Head of caudate nucleus (tissue), 42 donors: ENCODE data around the gene RBBP6.
A peak's percentile ranks its signal among the peaks of the same experiment; 100 is the strongest.

ENCODE experiments used
- DNase-seq, 42 donors: peaks; one replicate each; pipeline versions ENCODE4 v3.0.0 to v3.0.0-alpha.2; 2020 to 2021; ENCODE audit warnings: mixed read lengths in 7 of 42
- intact Hi-C: fragments of 100-400 bp; cut with DNase I; formaldehyde crosslinking; loops from one replicate; pipeline ENCODE4 v1.15.0; 2022

The RBBP6 gene

DNA sequence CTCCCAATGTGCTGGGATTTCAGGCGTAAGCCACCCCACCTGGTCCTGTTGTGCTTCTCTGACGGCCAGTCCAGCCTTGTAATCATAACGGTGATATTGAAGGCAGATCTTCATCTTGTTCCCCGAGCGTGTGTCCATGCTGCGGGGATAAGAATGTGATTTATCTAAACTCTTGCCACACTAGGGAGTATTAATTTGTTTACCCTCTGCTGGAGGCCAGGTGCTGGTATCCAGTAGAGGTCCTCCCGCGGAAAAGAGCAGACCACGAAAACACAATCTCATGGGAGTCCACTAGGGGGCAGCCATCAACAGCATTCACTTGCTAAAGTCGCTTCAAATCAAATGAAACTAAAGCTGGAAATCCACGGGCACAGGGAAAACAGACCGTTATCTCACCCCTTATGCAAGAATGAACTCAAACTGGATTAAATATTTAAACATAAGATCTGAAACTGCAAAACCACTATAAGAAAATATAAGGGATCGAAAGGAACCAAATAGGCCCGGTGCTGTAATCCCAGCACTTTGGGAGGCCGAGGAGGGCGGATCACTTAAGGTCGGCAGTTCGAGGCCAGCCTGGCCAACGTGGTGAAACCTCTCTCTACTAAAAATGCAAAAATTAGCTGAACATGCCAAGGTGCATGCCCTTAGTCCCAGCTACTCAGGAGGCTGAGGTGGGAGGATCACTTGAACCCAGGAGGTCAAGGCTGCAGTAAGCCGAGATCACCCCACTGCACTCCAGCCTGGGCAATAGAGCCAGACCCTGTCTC, 22.3 kb upstream of the RBBP6 start:
- intact Hi-C loops, result no loop called here
- peak; percentile 64 to 94 (median 84) for DNase-seq

DNA sequence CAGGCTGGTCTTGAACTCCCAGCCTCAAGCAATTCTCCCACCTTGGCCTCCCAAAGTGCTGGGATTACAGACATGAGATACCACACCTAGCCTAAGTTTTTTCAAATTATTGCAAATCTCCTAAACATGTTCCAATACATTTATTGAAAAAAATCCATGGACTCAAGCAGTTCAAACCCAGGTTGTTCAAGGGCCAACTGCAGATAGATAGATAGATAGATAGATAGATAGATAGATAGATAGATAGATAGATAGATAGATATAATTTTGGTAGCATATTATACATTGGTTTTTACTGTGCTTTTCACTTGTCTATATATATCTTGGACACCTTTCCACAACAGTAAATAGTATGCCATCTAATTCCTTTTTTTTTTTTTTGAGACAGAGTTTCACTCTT, 20.9 kb upstream of the RBBP6 start:
- intact Hi-C loops, result no loop called here
- DNase-seq, result no peak

DNA sequence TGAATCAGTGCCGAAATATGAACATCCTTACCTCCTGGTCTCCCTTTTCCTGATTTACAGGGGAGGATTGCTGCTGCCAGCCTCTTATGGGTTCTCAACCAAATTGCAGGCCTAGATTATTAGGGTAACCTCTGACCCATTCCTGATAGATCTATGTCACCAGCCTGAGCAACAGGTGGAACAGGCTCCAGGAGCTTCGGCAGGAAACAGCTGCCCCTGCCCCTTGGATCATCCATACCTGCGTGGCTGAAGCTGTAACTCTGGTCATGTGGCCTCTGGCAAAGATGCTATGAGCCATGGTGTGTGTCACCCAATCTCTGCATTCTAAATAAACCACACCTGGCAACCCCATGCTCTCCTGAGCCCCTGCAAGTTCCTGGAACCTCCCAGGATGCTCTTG, 18.4 kb upstream of the RBBP6 start:
- no peak for DNase-seq
- intact Hi-C loops, result no loop called here

DNA sequence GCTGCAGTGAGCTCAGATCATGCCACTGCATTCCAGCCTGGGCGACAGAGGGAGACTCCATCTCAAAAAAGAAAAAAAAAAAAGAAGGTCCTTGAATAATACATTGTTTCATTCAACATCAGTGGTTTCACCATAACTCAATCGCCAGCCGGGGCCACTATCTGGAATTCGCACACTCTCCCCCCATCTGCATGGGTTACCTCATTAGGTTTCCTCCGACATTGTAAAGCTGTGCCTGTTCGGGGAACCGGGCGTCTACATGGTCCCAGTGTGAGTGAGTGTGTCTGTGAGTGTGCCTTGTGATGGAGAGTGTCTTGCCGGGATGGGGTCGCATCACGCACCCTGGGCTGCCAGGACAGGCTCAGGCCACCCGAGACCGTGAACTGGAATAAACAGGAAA, 16.6 kb upstream of the RBBP6 start:
- peak in 2 of 42 donors; percentile 8 to 26 for DNase-seq
- intact Hi-C loops, result no loop called here

DNA sequence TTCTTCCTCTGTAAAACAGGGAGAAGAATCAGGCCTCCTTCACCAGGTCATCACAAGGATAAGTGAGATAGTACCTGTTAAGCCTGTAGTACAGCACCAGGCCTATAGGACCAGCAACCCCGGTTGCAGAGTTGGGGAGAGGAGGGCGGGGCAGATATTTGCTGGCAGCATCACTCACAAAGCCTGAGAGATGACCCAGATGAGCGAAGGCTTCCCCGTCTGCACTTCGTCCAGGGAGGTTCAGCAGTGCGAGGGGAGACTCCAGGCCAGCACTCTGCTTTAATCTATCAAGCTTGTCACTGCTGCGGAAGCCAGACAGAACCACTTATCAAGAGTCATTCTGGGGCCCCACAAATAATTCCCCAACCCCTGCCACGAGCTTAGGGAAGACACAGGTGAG, 15.8 kb upstream of the RBBP6 start:
- peak in 2 of 42 donors; percentile 0 to 11 for DNase-seq
- intact Hi-C loops, result no loop called here

DNA sequence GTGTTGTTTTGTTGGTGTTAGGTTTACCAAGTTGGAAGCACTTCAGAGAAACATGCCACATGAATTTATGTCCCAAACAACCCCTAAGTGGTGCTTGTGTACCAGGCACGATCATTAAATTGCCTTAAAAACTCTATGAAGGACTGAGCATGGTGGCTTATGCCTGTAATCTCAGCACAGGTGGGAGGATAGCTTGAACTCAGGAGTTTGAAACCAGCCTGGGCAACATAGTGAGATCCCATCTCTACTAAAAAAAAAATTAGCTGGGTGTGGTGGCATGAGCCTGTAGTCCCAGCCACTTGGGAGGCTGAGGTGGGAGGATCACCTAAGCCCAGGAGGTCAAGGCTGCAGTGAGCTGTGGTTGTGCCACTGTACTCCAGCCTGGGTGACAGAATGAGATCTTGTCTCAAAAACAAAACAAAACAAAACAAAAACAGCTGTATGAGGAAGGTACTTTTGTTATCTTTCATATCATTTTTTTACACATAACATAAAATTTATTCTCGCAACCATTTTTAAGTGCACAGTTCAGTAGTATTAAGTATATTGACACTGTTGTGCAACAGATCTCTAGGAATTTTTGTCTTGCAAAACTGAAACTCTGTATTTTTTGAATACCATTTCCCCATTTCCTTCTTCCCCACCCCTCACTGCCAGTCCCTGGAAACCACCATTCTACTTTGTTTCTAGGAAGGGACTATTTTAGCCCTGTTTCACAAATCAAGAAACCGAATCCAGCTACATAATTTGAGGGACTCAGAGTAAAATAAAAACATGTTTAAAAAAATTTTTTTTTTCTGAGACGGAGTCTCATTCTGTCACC, 14.3 kb upstream of the RBBP6 start:
- intact Hi-C loops, result no loop called here
- peak in 2 of 42 donors; percentile 6 to 8 for DNase-seq

DNA sequence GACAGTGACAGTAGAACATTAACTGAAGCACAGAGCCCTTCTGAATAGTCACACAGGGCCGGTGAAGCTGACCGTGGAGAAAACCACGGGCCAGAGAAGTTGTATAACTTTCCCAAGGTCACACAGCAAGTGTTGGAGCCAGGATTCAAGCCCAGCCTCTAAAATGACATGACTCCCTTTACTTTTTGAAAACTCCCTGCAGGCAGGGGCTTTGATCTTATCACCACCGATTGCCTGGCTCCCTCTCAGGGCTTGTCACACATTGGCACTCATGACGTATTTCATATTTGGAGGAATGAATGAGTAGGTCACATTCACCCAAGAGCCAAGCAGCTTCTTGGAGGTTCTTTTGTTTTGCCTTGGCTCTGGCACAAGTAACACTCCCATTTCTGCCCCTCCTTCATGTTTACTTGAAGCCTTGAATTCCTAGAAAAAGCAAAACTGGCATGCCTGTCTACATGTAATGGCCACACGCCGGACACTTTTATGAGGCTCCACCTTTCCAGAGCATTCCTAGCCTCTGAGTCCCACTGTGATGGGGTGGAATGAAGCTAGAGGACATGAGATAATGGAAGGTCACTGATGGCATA, 13.3 kb upstream of the RBBP6 start:
- peak in 1 of 42 donors; percentile 13 for DNase-seq

DNA sequence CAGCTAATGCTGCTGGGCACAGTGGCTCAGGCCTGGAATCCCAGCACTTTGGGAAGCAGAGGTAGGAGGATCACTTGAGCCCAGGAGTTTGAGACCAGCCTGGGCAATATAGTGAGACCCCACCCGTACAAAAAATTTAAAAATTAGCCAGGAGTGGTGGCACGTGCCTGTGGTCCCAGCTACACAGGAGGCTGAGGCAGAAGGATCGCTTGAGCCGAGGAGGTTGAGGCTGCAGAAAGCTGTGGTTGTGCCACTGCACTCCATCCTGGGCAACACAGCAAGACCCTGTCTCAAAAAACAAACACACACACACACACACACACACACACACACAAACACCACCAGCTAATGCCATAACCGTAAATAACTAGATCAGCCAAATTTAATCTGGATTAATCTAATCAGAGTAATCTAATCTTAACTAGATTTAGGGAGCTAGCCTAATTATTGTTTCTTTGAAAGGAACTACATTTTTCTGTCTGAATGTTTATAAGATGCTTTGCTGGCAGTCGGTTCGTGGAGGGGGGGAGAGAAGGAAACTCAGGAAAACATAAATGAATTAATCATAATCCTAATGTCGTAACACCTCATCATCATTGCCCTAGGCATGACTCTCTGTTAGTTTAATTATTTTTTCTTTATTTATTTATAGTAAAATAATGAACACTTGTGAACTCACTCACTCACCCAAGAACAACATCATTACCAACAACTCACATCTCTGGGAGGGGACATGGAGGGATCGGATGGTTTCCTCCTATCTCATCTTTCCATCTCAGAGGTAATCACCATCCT, 12.5 kb upstream of the RBBP6 start:
- DNase-seq, result peak in 1 of 42 donors; percentile 27
- intact Hi-C loops, result no loop called here

More for the DNA sequence above, 13.3 kb upstream of the RBBP6 start:
- intact Hi-C loops, result no loop called here

DNA sequence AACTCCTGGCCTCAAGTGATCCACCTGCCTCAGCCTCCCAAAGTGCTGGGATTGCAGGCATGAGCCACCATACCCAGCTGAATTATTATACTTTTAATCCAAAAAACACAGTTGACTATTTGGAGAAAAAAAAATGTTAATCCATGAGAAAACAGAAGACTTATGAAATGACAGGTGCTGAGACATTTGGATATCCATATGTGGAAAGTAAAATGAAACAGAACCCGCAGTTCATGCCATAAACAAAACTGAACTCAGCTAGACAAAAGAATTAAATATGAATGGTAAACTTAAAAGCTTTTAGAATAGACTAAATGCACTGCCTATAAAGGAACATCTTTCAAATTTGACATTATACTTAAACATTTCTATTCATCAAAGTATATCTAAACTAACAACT, 8.2 kb upstream of the RBBP6 start:
- no peak for DNase-seq
- intact Hi-C loops, result no loop called here

DNA sequence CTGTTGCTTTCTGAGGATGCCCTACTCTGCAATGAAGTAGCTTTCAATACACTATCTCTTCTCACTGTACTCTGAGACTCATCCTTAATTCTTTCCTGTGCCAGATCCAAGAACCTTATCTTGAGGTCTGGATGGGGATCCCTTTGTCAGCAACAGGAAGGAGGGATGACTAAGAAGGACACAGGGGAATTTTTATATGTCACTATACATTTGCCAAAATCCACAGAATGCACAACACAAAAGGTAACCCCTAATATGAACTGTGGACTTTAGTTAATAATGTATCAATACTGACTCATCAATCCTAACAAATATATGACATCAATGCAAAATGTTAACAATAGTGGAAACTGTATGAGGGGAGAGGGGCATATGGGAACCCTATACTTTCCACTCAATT, 4.7 kb upstream of the RBBP6 start:
- intact Hi-C loops, result no loop called here

DNA sequence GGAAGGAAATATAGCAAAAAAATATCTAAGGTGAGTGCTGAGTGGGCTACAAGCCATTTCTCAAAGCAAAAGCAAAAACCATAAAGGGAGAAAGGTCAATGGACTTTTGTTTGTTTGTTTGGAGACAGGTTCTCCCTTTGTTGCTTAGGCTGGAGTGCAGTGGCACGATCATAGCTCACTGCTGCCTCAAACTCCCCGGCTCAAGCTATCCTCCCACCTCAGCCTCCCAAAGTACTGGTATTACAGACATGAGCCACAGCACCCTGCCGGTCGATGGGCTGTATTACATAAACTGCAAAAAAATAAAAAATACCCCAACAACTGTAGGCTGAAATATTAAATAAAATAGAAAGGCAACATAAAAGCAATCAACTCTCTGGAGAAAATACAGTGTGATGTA, 3.5 kb upstream of the RBBP6 start:
- no peak for DNase-seq
- intact Hi-C loops, result no loop called here

More for the DNA sequence above, 4.7 kb upstream of the RBBP6 start:
- no peak for DNase-seq

DNA sequence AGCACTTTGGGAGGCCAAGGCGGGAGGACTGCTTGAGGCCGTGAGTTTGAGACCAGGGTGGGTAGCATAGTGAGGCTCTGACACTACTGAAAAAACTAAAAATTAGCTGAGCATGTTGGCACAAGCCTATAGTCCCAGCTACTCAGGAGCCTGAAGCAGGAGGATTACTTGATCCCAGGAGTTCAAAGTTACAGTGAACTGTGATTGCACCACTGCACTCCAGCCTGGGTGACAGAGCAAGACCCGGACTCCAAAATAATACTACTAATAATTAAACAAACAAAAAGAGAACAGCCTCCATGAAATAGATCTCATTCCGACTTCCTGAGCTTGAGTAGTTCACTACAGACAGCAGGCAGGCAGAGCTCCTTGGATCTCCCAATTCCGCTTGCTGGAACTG, 2.7 kb upstream of the RBBP6 start:
- intact Hi-C loops, result no loop called here
- no peak for DNase-seq

DNA sequence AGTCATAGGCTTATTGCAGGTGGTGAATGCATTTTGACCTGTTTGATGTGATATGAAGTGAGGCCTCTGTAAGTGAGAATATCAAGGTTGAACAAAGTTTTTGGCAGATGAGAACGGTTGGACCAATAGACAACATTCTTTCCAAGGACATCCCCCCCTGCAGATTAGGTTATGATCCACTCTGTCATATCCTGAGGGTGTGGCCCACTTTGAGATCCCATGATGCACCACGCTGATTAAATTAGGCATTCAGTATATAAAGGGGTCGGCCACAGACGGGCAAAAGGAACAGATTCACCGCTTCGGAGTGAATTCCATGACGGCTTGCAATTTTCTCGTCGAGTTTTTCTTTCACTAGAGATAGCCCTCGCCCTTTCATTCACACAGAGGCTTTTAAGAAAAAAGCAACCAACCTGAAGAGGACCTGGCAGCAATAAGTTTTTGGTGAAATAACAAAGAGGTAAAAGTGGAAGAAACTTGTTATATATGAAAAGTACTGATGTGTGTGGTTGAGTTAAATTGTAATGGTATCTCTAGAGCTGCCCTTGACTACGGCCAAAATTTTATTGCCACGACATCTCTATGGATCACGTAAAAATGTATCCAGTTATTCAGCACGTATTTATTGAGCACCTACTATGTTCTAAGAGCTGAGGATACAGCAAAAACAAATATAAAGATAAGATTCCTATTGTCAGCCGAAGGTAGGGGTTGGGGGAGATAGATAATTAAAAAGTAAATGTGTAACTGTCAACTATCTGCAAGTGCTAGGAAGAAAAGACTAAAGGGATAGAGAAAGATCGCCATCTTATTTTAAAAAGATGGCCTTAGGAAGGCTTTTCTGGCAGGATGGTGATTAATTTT, 1.7 kb upstream of the RBBP6 start:
- intact Hi-C loops, result no loop called here
- no peak for DNase-seq

DNA sequence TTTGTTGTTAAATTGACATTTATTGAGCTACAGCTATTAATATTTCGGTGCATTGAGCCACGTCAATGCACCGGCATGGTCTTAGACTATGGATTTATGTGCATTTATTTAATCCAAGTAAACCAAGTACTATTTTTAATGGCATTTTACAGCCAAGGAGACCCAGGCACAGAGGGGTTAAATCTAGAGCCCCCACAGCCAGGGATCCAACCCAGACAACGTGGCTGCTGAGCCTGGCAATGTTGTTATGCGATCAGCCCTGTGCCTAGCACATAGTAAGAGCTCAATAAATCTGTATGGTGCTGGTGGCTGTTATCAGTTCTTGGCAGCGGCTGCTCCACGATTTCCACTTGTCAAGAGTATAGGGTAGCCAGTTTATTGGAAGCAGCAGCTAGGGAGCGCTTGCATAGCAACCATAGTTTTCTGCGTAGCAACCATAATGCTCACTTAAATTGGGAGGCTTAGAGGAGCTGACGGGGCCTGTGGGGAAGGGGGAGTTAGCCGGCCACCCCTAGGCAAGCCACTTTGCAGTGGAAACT, 541 bp upstream of the RBBP6 start:
- intact Hi-C loops, result no loop called here
- no peak for DNase-seq

DNA sequence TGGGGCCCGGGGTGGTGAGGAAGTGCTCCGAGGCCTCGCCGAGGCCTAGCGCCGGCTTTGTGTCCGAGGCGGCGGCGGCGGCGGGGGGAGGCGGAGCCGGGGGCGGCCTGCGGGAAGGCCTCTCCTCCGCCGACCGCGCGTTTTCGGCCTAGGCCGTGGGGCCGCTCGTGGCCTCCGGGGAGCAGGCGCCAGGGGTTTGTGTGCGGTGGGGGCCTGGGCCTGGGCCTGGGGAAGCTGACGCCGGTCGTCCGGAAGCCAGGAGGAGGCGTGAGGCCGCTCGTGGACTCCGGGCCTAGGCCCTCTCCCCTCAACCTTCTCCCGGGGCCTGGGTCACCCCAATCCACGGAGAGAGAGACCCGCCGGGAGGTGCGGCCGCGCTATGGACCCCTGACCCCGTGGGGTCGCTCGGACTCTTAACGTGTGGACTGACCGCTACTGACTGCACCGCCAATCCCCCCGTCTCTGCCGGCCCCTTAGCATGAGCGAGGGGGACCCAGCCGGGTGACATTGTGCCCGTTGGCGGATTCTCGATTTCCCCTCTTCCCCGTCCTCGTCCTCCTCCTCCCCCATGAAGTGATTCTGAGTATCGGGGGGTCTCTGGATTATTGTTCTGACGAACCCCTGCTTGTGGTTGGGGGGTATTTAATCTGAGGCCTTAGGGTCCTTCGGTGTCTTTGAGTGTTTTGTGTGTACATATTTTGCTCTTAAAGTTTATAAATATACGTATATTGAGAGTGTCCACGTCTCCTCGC, 660 bp downstream of the RBBP6 start:
- DNase-seq, result peak in 37 of 42 donors; percentile 27 to 72 (median 49)
- intact Hi-C loops, result no loop called here

DNA sequence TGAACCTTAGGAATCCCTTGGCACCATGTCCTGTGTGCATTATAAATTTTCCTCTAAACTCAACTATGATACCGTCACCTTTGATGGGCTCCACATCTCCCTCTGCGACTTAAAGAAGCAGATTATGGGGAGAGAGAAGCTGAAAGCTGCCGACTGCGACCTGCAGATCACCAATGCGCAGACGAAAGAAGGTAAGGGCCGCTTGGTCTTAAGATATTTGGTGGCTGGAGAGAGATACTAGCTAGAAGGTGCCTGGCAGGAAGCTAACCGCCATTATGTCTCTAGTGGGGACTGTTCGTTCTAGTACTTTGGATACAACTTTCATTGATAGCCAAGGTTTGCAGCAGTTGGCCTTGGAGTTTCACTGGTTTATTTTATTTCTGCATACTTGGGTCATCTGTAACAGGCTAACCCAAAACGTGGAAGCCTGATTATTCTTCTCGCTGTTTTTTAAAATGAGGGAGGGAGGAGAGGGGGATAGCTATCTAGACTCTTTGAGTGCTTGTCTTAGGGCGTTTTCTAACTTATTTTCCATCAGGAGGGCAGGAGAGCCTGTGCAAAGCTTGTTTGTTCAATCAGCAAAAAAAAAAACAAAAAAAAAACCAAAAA, 1.3 kb downstream of the RBBP6 start:
- peak in 4 of 42 donors; percentile 8 to 43 (median 14) for DNase-seq
- intact Hi-C loops, result no loop called here
